Muscle layer of colon (tissue), 2 donors: Measurements from ENCODE around the gene IGF1R.
A peak's percentile ranks its signal among the peaks of the same experiment; 100 is the strongest.

Experiments used
- H3K27ac ChIP-seq: one replicate; pipeline ENCODE4 v1.7.0; 2013; ENCODE audit warnings: low read depth, mild to moderate bottlenecking, low read length, moderate library complexity
- H3K27me3 ChIP-seq, 2 donors: one replicate each; pipeline ENCODE4 v1.7.0; 2013; ENCODE audit warnings: low read length in 2 of 2, mild to moderate bottlenecking in 2 of 2; ENCODE audit not compliant: insufficient read depth in 2 of 2, control insufficient read depth in 1 of 2
- H3K36me3 ChIP-seq: one replicate; pipeline ENCODE4 v1.7.0; 2013; ENCODE audit warnings: mild to moderate bottlenecking, low read length; ENCODE audit not compliant: insufficient read depth
- H3K4me1 ChIP-seq: one replicate; pipeline ENCODE4 v1.7.0; 2013; ENCODE audit warnings: mild to moderate bottlenecking, low read length; ENCODE audit not compliant: insufficient read depth
- H3K4me3 ChIP-seq, 2 donors: one replicate each; pipeline ENCODE4 v1.7.0; 2013; ENCODE audit warnings: low read length in 2 of 2, low read depth in 1 of 2, mild to moderate bottlenecking in 1 of 2, moderate library complexity in 1 of 2
- H3K9ac ChIP-seq: one replicate; pipeline ENCODE4 v1.7.0; 2013; ENCODE audit warnings: low read length
- H3K9me3 ChIP-seq: one replicate; pipeline ENCODE4 v1.7.0; 2013; ENCODE audit warnings: mild to moderate bottlenecking, low read length
- donor health status: abdominal sarcoma.
- donor health status: Adenocarcinoma of cecum.

IGF1R gene

DNA sequence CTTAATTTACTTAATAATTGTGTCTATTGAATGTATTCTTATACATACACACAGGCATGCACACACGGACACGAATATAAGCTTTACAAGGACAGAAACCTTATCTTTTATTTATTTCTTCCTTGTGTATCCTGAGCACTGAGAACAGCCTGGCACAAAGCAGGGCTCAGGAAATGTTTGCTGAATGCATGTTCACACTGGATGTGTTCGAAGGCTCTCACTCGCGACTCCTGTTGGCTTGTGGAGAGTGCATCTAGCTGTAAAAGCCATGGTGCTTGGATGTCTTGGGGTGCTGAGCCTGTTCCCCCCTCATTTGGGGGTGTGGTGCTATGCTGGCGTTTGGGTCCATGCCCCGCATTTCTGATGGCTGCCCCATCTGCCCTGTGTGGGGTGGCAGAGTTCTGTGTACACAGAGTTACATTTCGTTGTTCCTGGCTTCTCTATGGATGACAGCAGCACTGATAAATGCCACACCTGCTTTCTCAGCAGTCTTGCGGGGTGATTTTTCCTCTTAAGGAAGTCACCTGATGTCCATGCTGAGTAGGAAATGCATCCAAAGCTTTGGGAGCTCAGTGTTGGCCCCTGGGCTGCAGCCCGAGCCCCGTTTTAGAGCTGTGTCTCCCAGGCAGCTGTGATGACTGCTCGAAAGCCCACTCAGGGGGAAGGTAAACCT, 148.5 kb downstream of the IGF1R start:
- H3K4me1 ChIP-seq, result peaks cover 69% of the 10 kb centered on the region
- H3K36me3 ChIP-seq, result no peaks in the 10 kb centered on the region
- H3K9ac ChIP-seq, result no peak overlapping the region
- H3K27ac ChIP-seq, result no peak overlapping the region
- H3K9me3 ChIP-seq, result no peaks in the 10 kb centered on the region
- H3K27me3 ChIP-seq, result no peaks in the 10 kb centered on the region
- no peak overlapping the region for H3K4me3 ChIP-seq

- H3K9me3 ChIP-seq, result no peaks in the 10 kb centered on the region
- peaks cover 66% of the 10 kb centered on the region for H3K4me1 ChIP-seq
- no peak overlapping the region for H3K9ac ChIP-seq
- no peak overlapping the region for H3K4me3 ChIP-seq
- H3K27ac ChIP-seq, result no peak overlapping the region
- no peaks in the 10 kb centered on the region for H3K27me3 ChIP-seq
- H3K36me3 ChIP-seq, result no peaks in the 10 kb centered on the region
Observed at GRCh38 chr15:98798375-98798893, 150.1 kb downstream of the IGF1R start.

DNA sequence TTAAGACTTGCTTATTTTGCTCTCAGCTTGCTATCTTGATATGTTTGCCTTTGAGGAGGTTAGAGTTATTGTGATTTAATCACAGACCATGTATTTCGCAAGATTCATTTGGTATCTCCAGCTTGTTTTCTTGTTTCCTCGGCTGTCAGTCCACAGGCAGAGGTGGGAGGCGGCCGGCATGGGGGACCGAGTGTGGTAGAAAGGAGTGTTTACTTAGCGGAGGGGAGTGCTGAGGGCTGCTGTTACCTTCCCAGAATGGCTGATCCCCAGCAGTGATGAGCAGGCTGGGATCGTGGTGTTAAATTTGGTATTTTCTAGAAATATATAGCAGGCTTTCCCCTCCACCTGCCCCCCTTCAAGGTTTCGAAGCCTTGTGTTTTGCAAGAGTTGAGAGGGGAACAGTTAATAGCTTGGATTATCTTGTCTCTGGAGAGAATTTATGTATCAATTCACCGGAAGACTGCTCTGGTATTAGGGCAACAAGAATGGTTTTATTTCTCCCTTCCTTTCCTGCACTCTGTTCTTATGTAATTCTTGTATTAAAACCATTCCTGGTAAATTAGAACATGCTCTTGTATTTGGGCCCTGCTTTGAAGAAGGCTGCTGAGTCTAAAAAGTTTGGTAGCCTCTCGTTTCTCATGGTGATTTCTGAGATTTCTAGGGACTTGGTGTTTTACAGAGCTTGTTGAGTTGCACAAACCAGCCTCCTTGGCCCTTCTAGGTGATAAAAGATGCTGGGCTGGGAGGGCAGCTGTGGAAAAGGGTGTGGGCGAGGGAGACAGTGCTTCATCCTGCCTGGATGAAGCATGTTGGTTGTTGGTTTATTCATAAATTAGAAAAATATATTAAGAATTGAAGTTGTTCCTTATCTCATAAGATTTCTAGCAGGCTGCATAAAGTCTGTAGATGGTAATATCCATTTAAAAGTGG, 151.4 kb downstream of the IGF1R start:
- no peaks in the 10 kb centered on the region for H3K27me3 ChIP-seq
- no peak overlapping the region for H3K27ac ChIP-seq
- no peak overlapping the region for H3K4me3 ChIP-seq
- peaks cover 59% of the 10 kb centered on the region for H3K4me1 ChIP-seq
- no peaks in the 10 kb centered on the region for H3K36me3 ChIP-seq
- peak overlapping the region; percentile 11 for H3K9ac ChIP-seq
- no peaks in the 10 kb centered on the region for H3K9me3 ChIP-seq

- Histone ChIP-seq H3K36me3 (no peaks in the 10 kb centered on the region), H3K4me3 (no peak overlapping the region), H3K4me1 (peaks cover 59% of the 10 kb centered on the region), H3K27ac (peak overlapping the region; percentile 6), H3K9me3 (no peaks in the 10 kb centered on the region), H3K9ac (no peak overlapping the region), H3K27me3 (no peaks in the 10 kb centered on the region)
Observed at GRCh38 chr15:98800437-98801233, 152.3 kb downstream of the IGF1R start.

DNA sequence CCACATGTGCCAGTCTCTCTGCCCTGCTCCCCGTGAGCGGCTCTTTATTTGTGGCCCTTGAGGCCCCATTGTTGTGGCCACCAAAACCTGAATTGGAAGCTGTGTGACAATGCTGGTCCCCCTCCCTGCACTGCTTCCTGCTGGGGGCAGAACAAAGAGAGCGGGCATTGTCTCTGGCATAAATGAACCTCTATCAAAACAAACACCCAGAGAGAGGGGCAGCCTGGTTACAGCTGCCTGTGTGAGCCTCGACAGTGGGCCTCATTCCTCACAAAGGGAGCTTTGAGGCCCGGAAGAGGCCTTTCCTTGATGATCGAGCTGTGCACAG, 152.9 kb downstream of the IGF1R start:
- Histone ChIP-seq H3K9ac (no peak overlapping the region), H3K27me3 (no peaks in the 10 kb centered on the region), H3K9me3 (no peaks in the 10 kb centered on the region), H3K4me1 (peaks cover 59% of the 10 kb centered on the region), H3K27ac (peak overlapping the region; percentile 6), H3K4me3 (no peak overlapping the region), H3K36me3 (no peaks in the 10 kb centered on the region)

DNA sequence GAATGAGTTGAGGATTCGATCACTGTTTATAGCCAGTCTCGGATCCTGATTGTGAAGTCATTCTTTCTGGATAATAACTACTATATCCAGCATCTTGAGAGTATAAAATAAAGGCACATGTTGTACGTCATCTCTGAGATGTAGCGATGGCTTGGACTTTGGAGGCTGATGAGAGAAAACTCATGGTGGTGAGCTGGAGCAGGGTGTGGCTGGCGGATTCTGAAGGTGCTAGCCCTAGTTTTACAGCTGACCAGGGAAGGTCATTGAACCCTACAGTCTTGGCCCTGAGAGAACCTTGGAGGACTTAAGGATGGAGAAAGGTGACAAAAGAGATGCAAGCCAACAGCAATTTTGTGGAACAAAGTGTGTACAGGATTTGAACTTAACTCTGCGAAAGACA, 153.8 kb downstream of the IGF1R start:
- Histone ChIP-seq H3K27ac (no peak overlapping the region), H3K36me3 (no peaks in the 10 kb centered on the region), H3K4me1 (peaks cover 62% of the 10 kb centered on the region), H3K9ac (no peak overlapping the region), H3K27me3 (no peaks in the 10 kb centered on the region), H3K9me3 (no peaks in the 10 kb centered on the region), H3K4me3 (no peak overlapping the region)

- Histone ChIP-seq H3K4me1 (peaks cover 65% of the 10 kb centered on the region), H3K27ac (no peak overlapping the region), H3K9me3 (no peaks in the 10 kb centered on the region)
Observed at GRCh38 chr15:98803228-98804056, 155.1 kb downstream of the IGF1R start.

DNA sequence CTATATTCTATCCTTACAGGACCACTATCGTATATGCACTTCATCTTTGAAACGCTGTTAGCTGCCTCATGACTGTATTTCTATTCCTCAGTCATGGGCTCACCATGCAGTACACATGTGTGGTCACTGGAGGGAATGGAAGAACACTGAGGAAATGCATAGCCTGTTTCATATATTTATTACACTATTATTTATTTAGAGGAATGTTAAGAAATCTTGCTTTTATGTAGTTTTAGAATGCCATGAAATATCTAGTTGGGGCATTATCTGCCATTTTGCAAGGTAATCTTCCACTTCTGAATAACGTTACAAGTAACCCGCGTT, 155.7 kb downstream of the IGF1R start:
- Histone ChIP-seq H3K36me3 (no peaks in the 10 kb centered on the region), H3K27ac (no peak overlapping the region), H3K4me1 (peaks cover 60% of the 10 kb centered on the region), H3K4me3 (no peak overlapping the region), H3K9me3 (no peaks in the 10 kb centered on the region), H3K27me3 (no peaks in the 10 kb centered on the region), H3K9ac (no peak overlapping the region)

More at GRCh38 chr15:98803228-98804056, 155.1 kb downstream of the IGF1R start:
- Histone ChIP-seq H3K27me3 (no peaks in the 10 kb centered on the region), H3K36me3 (no peaks in the 10 kb centered on the region), H3K9ac (no peak overlapping the region), H3K4me3 (no peak overlapping the region)

GRCh38 chr15:98805434-98806274, 157.3 kb downstream of the IGF1R start:
- Histone ChIP-seq H3K9me3 (no peaks in the 10 kb centered on the region), H3K4me1 (peaks cover 53% of the 10 kb centered on the region), H3K4me3 (no peak overlapping the region), H3K36me3 (no peaks in the 10 kb centered on the region), H3K27me3 (no peaks in the 10 kb centered on the region), H3K27ac (no peak overlapping the region), H3K9ac (no peak overlapping the region)

DNA sequence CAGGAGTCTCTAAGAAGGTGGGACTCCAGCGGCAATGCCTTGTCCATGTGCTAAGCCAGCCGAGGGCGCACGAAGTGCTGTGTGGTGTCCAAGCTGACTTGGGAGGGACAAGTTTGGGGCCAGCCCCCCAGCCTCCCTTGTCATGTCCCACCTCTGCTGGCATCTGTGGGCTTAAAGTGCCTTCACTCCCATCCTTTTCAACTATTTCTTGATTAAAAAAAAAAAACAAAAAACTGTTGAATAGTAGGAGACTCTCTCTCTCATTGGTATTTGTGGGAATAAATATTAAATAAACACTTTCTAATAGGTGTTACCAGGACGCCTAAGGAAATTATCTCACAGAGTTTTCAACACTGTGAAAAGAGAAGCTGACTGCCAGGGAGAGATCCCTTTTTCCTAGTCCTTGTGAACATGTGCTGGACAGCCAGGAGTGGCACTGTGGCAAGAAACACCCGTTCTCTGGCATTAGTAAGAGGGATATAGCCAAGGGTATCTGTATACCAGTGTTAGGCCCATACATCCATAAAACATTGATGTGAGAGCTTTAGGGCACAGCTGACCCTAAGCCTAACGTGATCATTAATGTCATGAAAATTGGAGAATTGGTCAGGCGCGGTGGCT, 158.0 kb downstream of the IGF1R start:
- Histone ChIP-seq H3K27ac (no peak overlapping the region), H3K27me3 (no peaks in the 10 kb centered on the region), H3K9me3 (no peaks in the 10 kb centered on the region), H3K9ac (no peak overlapping the region), H3K4me3 (no peak overlapping the region), H3K36me3 (no peaks in the 10 kb centered on the region), H3K4me1 (peaks cover 45% of the 10 kb centered on the region)
